Nephron progenitor cell (in vitro differentiated cells): Measurements from ENCODE around the gene TRABD2B.
A peak's percentile ranks its signal among the peaks of the same experiment; 100 is the strongest.

Experiments used
- DNase-seq: peaks from one replicate; pipeline ENCODE4 v3.0.0; 2021
- H3K27ac Mint-ChIP-seq: 2 replicates; pipeline ENCODE4 v1.8.0; 2021; ENCODE audit warnings: mild to moderate bottlenecking, moderate library complexity, mixed read lengths
- H3K27me3 Mint-ChIP-seq: 2 replicates; pipeline ENCODE4 v1.8.0; 2021; ENCODE audit warnings: mild to moderate bottlenecking, low read depth, mixed read lengths; ENCODE audit not compliant: poor library complexity
- H3K36me3 Mint-ChIP-seq: 2 replicates; pipeline ENCODE4 v1.8.0; 2021; ENCODE audit warnings: low read depth, mixed read lengths
- H3K4me1 Mint-ChIP-seq: 2 replicates; pipeline ENCODE4 v1.8.0; 2021; ENCODE audit warnings: mixed read lengths
- H3K4me3 Mint-ChIP-seq: 2 replicates; pipeline ENCODE4 v1.8.0; 2021; ENCODE audit warnings: mild to moderate bottlenecking, moderate library complexity, mixed read lengths
- H3K9me3 Mint-ChIP-seq: 2 replicates; pipeline ENCODE4 v1.8.0; 2021; ENCODE audit warnings: mild to moderate bottlenecking, moderate library complexity, mixed read lengths
- CTCF ChIP-seq: fragments of 200-600 bp; sonication (generic); IDR thresholded peaks from 2 replicates; pipeline ENCODE4 v1.5.0; 2021; ENCODE audit warnings: antibody characterized with exemption

TRABD2B gene

GRCh38 chr1:47926461-47926999 is 70.7 kb downstream of the TRABD2B start:
- peaks cover 34% of the 10 kb centered on the region for H3K4me1 Mint-ChIP-seq
- peaks cover 1% of the 10 kb centered on the region for H3K27me3 Mint-ChIP-seq
- DNase-seq, result no peak
- H3K36me3 Mint-ChIP-seq, result no peaks in the 10 kb centered on the region
- no peak overlapping the region for H3K4me3 Mint-ChIP-seq
- H3K27ac Mint-ChIP-seq, result no peak overlapping the region
- no peaks in the 10 kb centered on the region for H3K9me3 Mint-ChIP-seq
- no peak for TF ChIP-seq CTCF

GRCh38 chr1:47924270-47925048 is 72.7 kb downstream of the TRABD2B start:
- peak overlapping the region; percentile 82 for H3K27ac Mint-ChIP-seq
- no peaks in the 10 kb centered on the region for H3K9me3 Mint-ChIP-seq
- DNase-seq, result no peak
- peaks cover 18% of the 10 kb centered on the region for H3K4me1 Mint-ChIP-seq
- TF ChIP-seq CTCF, result no peak
- no peaks in the 10 kb centered on the region for H3K36me3 Mint-ChIP-seq
- H3K27me3 Mint-ChIP-seq, result no peaks in the 10 kb centered on the region
- H3K4me3 Mint-ChIP-seq, result no peak overlapping the region

DNA sequence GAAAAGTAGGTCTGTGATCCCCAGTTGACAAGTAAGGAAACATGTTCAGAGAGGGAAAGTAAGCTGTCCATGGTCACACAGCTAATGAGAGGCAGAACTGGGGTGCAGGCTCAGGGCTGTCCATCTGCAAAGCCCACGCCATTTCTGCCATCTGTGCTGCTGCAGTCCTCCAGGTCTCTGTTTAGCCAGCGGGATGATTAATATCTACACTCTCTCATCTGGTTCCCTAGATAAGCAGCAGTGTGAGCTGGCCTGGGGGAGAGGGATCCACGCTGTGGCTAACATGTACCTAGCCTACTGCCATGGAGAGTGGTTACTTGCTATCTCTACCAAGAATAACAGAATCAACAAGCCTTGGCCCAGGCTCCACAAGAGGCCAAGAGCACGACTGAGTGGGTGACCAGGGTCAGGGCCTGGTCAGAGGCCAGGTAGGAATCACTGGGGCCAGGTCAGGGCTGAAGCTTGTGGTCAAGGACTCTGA is 75.2 kb downstream of the TRABD2B start:
- Mint-ChIP-seq H3K4me1 (peaks cover 21% of the 10 kb centered on the region), H3K27ac (no peak overlapping the region), H3K36me3 (no peaks in the 10 kb centered on the region), H3K9me3 (no peaks in the 10 kb centered on the region), H3K4me3 (no peak overlapping the region), H3K27me3 (peaks cover 4% of the 10 kb centered on the region)
- no peak for TF ChIP-seq CTCF
- DNase-seq, result no peak

- Mint-ChIP-seq H3K36me3 (no peaks in the 10 kb centered on the region), H3K4me1 (peaks cover 32% of the 10 kb centered on the region), H3K4me3 (no peak overlapping the region), H3K9me3 (no peaks in the 10 kb centered on the region), H3K27me3 (peaks cover 6% of the 10 kb centered on the region), H3K27ac (no peak overlapping the region)
- no peak for TF ChIP-seq CTCF
- DNase-seq, result no peak
Measured at GRCh38 chr1:47919113-47919833, 77.9 kb downstream of the TRABD2B start.

- Mint-ChIP-seq H3K36me3 (no peaks in the 10 kb centered on the region), H3K9me3 (no peaks in the 10 kb centered on the region), H3K4me1 (peaks cover 36% of the 10 kb centered on the region), H3K27me3 (peaks cover 10% of the 10 kb centered on the region), H3K4me3 (no peak overlapping the region), H3K27ac (no peak overlapping the region)
- no peak for DNase-seq
- TF ChIP-seq CTCF, result no peak
Measured at GRCh38 chr1:47918257-47918867, 78.8 kb downstream of the TRABD2B start.
